CD4-positive, alpha-beta T cell treated with Interleukin-6 at 100 ng/mL for 8 hours (primary cell): Measurements from ENCODE around the gene DDX41.

ENCODE experiments used
- DNase-seq: peaks from one replicate; pipeline ENCODE4 v3.0.0-alpha.2; 2020; ENCODE audit warnings: mixed read lengths, low spot score

DDX41 gene

GRCh38 chr5:177468685-177469628, 47.8 kb downstream of the DDX41 start:
- no peak for DNase-seq

GRCh38 chr5:177468329-177468684, 48.5 kb downstream of the DDX41 start:
- DNase-seq = no peak

GRCh38 chr5:177467436-177467835, 49.3 kb downstream of the DDX41 start:
- DNase-seq = no peak

- DNase-seq = no peak
Observed at GRCh38 chr5:177466861-177467260, 49.9 kb downstream of the DDX41 start.

GRCh38 chr5:177465044-177465443, 51.7 kb downstream of the DDX41 start:
- no peak for DNase-seq

DNA sequence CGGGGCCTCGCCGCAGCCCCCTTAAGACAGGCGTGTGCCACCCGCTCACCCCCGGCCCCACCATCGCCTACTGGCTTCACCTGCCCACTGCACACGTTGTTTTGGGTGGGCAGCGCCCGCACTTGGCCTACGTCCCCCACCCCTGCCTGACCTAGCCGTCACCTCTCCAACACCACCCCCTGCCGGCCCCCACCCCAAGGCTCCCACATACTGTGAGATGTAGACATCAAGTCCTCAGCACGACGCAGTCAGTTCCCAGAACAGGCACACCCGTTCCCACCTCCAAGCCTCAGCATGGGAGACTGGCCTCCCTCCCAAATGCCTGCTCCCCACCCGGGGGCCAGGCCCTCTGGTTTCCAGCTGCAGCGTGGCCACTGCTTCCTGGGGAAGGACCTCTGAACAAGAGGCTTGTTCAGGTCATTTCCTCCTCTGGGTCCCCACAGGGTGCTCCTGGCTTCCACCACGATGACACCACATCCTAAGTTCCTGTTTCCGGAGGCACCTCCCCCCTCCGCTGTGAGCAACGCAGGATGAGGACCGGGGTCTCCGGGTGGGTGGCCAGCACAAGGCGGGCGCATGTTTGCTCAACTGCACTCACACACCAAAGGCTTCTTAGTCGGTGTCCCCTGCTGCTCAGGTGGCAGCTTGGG, 54.6 kb downstream of the DDX41 start:
- DNase-seq = no peak
